Bronchial epithelial cell (primary cell): ENCODE data around the gene BOLA3. TPM values are rescaled to one million over a fixed set of nuclear protein-coding genes. Genes with fewer than 3 reads are reported as not detected.
"Not testable (repeated sequence)": the region's sequence is repeated elsewhere in the genome, so short reads cannot be mapped to it uniquely, and the experiment has no call there.

Experiments
- DNase-seq: peaks from one replicate; pipeline ENCODE4 v3.0.0-alpha.2; 2010; ENCODE audit warnings: low read depth
- FAIRE-seq: peaks from 2 replicates; lab custom pipeline; 2011; peaks lifted over from hg19 to GRCh38; lab: Jason Lieb, UNC
- H3K27me3 ChIP-seq: 2 replicates; pipeline ENCODE4 v1.5.1; 2011; ENCODE audit warnings: low read length; ENCODE audit not compliant: control insufficient read depth, insufficient read depth
- H3K36me3 ChIP-seq: 2 replicates; pipeline ENCODE4 v1.5.1; 2011; ENCODE audit warnings: low read length; ENCODE audit not compliant: control insufficient read depth, insufficient read depth
- H3K4me3 ChIP-seq: 2 replicates; pipeline ENCODE4 v1.5.1; 2011; ENCODE audit warnings: mild to moderate bottlenecking, low read depth, low read length, control low read depth
- total RNA-seq: library from RNA; depleted of rRNA; stranded (reverse); fragments of >200 nt; gene quantifications from 2 replicates; pipeline ENCODE4 v1.2.1, GENCODE V29; 2014
- TF ChIP-seq, protein P1 (sequence below): IDR thresholded peaks from 2 replicates; pipeline ENCODE4 v1.5.1; 2011; ENCODE audit warnings: mild to moderate bottlenecking, moderate library complexity, low read length, control low read depth, inconsistent platforms; ENCODE audit not compliant: insufficient read depth, severe bottlenecking

Gene BOLA3
- total RNA-seq, 1 donor from 2014 or later, result 31.1 TPM

DNA sequence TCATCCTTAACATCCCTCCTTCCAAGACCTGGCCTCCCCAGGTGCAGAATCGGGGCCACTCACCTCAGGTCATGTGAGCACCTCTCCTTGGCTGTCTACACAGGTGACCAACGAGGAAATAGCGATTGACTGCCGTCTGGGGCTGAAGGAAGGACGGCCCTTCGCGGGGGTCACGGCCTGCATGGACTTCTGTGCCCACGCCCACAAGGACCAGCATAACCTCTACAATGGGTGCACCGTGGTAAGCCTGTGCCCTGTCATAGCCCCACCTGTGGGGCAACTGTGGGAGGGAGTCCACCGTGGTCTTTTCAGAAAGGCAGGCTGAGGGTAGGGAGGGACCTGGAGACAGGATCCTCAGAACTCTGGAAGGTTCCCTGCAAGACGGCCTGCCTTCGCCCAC, 54.3 kb downstream of the BOLA3 start:
- Histone ChIP-seq H3K27me3 (no peaks in the 10 kb centered on the region), H3K36me3 (peaks cover 36% of the 10 kb centered on the region)
- TF ChIP-seq, protein P1, sequence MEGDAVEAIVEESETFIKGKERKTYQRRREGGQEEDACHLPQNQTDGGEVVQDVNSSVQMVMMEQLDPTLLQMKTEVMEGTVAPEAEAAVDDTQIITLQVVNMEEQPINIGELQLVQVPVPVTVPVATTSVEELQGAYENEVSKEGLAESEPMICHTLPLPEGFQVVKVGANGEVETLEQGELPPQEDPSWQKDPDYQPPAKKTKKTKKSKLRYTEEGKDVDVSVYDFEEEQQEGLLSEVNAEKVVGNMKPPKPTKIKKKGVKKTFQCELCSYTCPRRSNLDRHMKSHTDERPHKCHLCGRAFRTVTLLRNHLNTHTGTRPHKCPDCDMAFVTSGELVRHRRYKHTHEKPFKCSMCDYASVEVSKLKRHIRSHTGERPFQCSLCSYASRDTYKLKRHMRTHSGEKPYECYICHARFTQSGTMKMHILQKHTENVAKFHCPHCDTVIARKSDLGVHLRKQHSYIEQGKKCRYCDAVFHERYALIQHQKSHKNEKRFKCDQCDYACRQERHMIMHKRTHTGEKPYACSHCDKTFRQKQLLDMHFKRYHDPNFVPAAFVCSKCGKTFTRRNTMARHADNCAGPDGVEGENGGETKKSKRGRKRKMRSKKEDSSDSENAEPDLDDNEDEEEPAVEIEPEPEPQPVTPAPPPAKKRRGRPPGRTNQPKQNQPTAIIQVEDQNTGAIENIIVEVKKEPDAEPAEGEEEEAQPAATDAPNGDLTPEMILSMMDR, result no peak

GRCh38 chr2:74092275-74092674, 55.4 kb downstream of the BOLA3 start:
- DNase-seq (no peak), FAIRE-seq (no peak)
- no peak overlapping the region for H3K4me3 ChIP-seq
- no peaks in the 10 kb centered on the region for H3K27me3 ChIP-seq
- peaks cover 41% of the 10 kb centered on the region for H3K36me3 ChIP-seq
- TF ChIP-seq, protein P1, result no peak

More for the DNA sequence above, 54.3 kb downstream of the BOLA3 start:
- FAIRE-seq (no peak), DNase-seq (no peak)
- H3K4me3 ChIP-seq, result no peak overlapping the region

DNA sequence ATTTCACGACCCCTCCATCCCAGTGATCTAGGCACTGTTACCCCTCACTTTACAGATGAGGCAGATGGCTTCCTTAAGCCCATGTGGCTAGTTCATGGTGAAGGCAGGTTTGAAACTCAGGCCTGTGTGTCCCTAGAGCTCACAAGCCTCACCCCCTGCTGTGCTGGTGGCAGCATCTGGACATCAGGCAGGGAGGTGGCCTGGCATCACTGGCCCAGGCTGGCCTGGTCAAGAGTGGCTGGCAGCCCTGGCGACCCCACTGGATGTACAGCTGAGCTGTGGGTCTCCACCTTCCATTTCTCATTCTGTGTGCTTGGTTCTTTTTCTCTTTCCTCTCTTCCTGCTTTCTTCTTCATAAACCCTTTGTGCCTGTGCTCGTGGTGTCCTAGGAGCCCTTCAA, 56.3 kb downstream of the BOLA3 start:
- H3K27me3 ChIP-seq, result no peaks in the 10 kb centered on the region
- H3K4me3 ChIP-seq, result no peak overlapping the region
- FAIRE-seq, result no peak
- no peak for DNase-seq
- H3K36me3 ChIP-seq, result peaks cover 41% of the 10 kb centered on the region
- TF ChIP-seq, protein P1, result no peak

DNA sequence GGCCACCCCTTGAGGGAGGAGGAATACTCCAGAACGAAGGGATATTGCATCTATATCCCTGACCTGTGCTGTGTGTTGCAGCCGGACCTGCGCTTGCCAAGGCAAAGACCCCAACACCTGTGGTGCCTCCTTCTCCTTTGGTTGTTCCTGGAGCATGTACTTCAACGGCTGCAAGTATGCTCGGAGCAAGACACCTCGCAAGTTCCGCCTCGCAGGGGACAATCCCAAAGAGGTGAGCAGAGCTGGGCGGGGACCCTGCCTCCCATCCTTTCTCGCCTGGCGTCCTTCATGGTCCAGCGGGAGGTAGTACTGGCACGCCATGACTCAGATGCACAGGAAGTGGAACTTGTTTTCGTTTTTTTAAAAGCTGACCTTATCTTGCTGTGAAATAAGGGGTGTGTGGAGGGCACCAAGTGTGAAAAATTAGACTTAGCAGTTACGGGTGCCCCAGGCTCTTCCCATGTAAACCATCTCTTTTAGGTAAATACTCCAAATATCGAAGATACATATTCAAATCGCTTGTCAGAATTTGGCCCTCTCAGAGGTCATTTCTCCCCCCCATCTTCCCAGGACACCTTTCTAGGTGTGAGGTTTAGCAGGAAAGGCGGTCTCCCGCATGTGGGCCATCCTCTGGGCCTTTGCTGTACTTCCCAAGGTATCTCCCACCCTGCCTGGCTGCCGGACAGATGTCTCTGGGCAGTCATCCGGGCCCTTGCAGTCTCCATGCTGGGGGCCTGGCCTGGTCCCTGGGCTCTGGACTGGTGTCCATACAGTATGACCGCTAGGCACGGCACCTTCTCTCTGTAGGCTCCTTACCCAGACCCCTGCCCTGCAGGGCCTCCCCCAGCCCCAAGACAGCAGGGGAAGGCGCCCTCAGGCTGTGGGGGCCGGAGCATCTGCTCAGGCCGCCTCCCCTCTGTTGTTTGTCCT, 57.6 kb downstream of the BOLA3 start:
- no peak for FAIRE-seq
- TF ChIP-seq, protein P1, result no peak
- H3K4me3 ChIP-seq, result no peak overlapping the region
- H3K27me3 ChIP-seq, result no peaks in the 10 kb centered on the region
- H3K36me3 ChIP-seq, result peaks cover 44% of the 10 kb centered on the region
- DNase-seq, result no peak

GRCh38 chr2:74088676-74089075, 59.0 kb downstream of the BOLA3 start:
- DNase-seq, FAIRE-seq, H3K27me3 ChIP-seq, H3K4me3 ChIP-seq: not testable (repeated sequence)
- H3K36me3 ChIP-seq, result peaks cover 37% of the 10 kb centered on the region

DNA sequence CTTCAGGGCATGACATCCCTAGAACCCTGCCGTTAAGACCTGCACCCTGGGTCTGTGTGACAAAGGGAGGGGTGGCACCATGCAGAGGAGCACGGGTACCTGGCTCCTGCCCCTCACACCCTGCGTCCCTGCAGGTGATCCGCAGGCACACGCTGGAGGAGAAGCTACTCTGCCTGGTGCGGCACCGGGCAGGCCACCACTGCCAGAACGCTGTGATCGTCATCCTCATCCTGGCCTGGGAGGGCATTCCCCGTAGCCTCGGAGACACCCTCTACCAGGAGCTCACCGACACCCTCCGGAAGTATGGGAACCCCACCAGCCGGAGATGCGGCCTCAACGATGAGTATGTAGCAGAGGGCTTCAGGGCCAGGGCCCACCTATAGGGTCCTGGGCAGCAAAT, 60.0 kb downstream of the BOLA3 start:
- H3K4me3 ChIP-seq, result no peak overlapping the region
- no peak for DNase-seq
- no peaks in the 10 kb centered on the region for H3K27me3 ChIP-seq
- H3K36me3 ChIP-seq, result peaks cover 33% of the 10 kb centered on the region
- TF ChIP-seq, protein P1, result no peak
- no peak for FAIRE-seq
